ENCODE data around the gene KRTAP23-1.
A peak's percentile ranks its signal among the peaks of the same experiment; 100 is the strongest.

The KRTAP23-1 gene

DNA sequence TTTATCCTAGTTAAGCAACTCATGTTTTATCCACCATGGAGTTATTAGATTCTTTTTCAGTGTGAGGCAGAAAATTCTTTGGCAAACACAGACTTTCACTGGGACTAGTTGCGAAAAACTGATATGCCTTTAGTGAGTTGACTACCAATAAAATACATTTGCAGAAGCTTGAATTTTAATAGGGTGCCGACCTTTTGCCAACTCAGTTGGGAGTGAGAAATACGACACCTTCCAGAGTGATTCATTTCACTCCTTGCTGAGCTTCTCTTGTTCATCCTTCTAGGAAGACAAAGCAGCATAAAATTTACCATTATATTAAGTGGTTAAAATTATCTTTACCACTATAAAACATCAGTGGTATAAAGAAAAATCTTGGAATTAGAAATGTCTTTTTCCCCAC lies 1.2 kb upstream of the KRTAP23-1 start:
- Histone ChIP-seq H2AK5ac (ENCODE audit: low read depth, low read length) (no peak overlapping the region), H3K36me3 (replicated peaks in 1 of 2; ENCODE audit: control insufficient read depth in 2 of 2, insufficient read depth in 2 of 2, low read length in 2 of 2) (no peaks in the 10 kb centered on the region), H3K4me2 (ENCODE audit: insufficient read depth, low read length, poor library complexity, severe bottlenecking) (no peak overlapping the region), H3K27ac (replicated peaks; ENCODE audit: low read length) (no peak overlapping the region), H4K8ac (ENCODE audit: low read depth, low read length) (no peak overlapping the region), H3K79me1 (ENCODE audit: low read depth, low read length) (no peaks in the 10 kb centered on the region), H3K27me3 (ENCODE audit: control insufficient read depth in 3 of 3, insufficient read depth in 3 of 3, low read depth in 1 of 3, low read length in 3 of 3) (no peaks in the 10 kb centered on the region), H2BK120ac (ENCODE audit: low read depth, low read length) (no peak overlapping the region), H3K14ac (ENCODE audit: low read length) (no peak overlapping the region), H3K4me1 (ENCODE audit: control insufficient read depth in 2 of 2, insufficient read depth in 1 of 2, low read depth in 1 of 2, low read length in 2 of 2) (peaks cover 2% of the 10 kb centered on the region in 2 donors), H3K9me3 (replicated peaks in 1 of 2; ENCODE audit: control insufficient read depth in 2 of 2, insufficient read depth in 1 of 2, low read depth in 1 of 2, low read length in 2 of 2) (no peaks in the 10 kb centered on the region), H3K4ac (ENCODE audit: low read length) (no peak overlapping the region), H3K9ac (ENCODE audit: low read depth, low read length, poor library complexity) (no peak overlapping the region), H3K18ac (ENCODE audit: low read length) (no peak overlapping the region), H3K23ac (ENCODE audit: low read depth, low read length, poor library complexity) (no peak overlapping the region), H2BK15ac (ENCODE audit: low read length) (no peak overlapping the region), H2BK12ac (ENCODE audit: low read length) (no peak overlapping the region), H4K91ac (ENCODE audit: low read depth, low read length, poor library complexity) (no peak overlapping the region), H3K4me3 (ENCODE audit: low read length in 2 of 2) (no peak overlapping the region), H2AFZ (ENCODE audit: low read length) (no peak overlapping the region), H2BK5ac (ENCODE audit: low read length) (no peak overlapping the region)
- WGBS, 2 donors (ENCODE audit: extremely low coverage in 2 of 2, insufficient read length in 2 of 2, insufficient replicate concordance in 1 of 2), result no CpG with 5 or more reads among the region's 3 CpGs
- no peak for DNase-seq (ENCODE audit: low spot score)

DNA sequence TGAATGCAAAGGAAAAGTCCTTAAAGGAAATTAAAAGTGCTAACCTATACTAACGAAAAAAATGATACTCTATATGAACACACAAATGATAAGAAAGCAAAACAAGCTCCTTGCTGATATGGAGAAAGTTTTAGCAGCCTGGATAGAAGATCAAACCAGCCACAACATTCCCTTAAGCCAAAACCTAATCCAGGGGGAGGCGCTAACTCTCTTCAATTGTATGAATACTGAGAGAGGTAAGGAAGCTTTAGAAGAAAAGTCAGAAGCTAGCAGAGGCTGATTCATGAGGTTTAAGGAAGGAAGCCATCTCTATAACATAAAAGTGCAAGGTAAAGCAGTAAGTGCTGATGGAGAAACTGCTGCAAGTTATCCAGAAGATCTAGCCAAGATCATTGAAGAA lies 3.4 kb downstream of the KRTAP23-1 start:
- H3K79me1 ChIP-seq (ENCODE audit: low read depth, low read length), result no peaks in the 10 kb centered on the region
- H2BK15ac ChIP-seq (ENCODE audit: low read length), result no peak overlapping the region
- H4K8ac ChIP-seq (ENCODE audit: low read depth, low read length), result no peak overlapping the region
- H2AFZ ChIP-seq (ENCODE audit: low read length), result no peak overlapping the region
- H3K36me3 ChIP-seq (replicated peaks in 1 of 2; ENCODE audit: control insufficient read depth in 2 of 2, insufficient read depth in 2 of 2, low read length in 2 of 2), result no peaks in the 10 kb centered on the region
- H3K23ac ChIP-seq (ENCODE audit: low read depth, low read length, poor library complexity), result no peak overlapping the region
- no peaks in the 10 kb centered on the region for H3K27me3 ChIP-seq (ENCODE audit: control insufficient read depth in 3 of 3, insufficient read depth in 3 of 3, low read depth in 1 of 3, low read length in 3 of 3)
- no peak overlapping the region for H3K14ac ChIP-seq (ENCODE audit: low read length)
- H3K9ac ChIP-seq (ENCODE audit: low read depth, low read length, poor library complexity), result no peak overlapping the region
- H2BK120ac ChIP-seq (ENCODE audit: low read depth, low read length), result no peak overlapping the region
- peaks cover 0 to 2% of the 10 kb centered on the region in 2 donors for H3K9me3 ChIP-seq (replicated peaks in 1 of 2; ENCODE audit: control insufficient read depth in 2 of 2, insufficient read depth in 1 of 2, low read depth in 1 of 2, low read length in 2 of 2)
- no peak overlapping the region for H3K18ac ChIP-seq (ENCODE audit: low read length)
- H2AK5ac ChIP-seq (ENCODE audit: low read depth, low read length), result no peak overlapping the region
- no peak overlapping the region for H3K4me2 ChIP-seq (ENCODE audit: insufficient read depth, low read length, poor library complexity, severe bottlenecking)
- H3K4ac ChIP-seq (ENCODE audit: low read length), result no peak overlapping the region
- no peak overlapping the region for H2BK5ac ChIP-seq (ENCODE audit: low read length)
- no peak overlapping the region for H2BK12ac ChIP-seq (ENCODE audit: low read length)
- DNase-seq (ENCODE audit: low spot score), result no peak
- H3K4me3 ChIP-seq (ENCODE audit: low read length in 2 of 2), result no peak overlapping the region
- no peak overlapping the region for H3K27ac ChIP-seq (replicated peaks; ENCODE audit: low read length)
- no peaks in the 10 kb centered on the region for H3K4me1 ChIP-seq (ENCODE audit: control insufficient read depth in 2 of 2, insufficient read depth in 1 of 2, low read depth in 1 of 2, low read length in 2 of 2)
- no CpG with 5 or more reads among the region's 2 CpGs for WGBS, 2 donors (ENCODE audit: extremely low coverage in 2 of 2, insufficient read length in 2 of 2, insufficient replicate concordance in 1 of 2)
- H4K91ac ChIP-seq (ENCODE audit: low read depth, low read length, poor library complexity), result no peak overlapping the region

GRCh38 chr21:30340714-30341573 lies 7.5 kb downstream of the KRTAP23-1 start:
- Histone ChIP-seq H2AK5ac (ENCODE audit: low read depth, low read length) (no peak overlapping the region), H4K91ac (ENCODE audit: low read depth, low read length, poor library complexity) (no peak overlapping the region), H4K8ac (ENCODE audit: low read depth, low read length) (no peak overlapping the region), H3K36me3 (replicated peaks in 1 of 2; ENCODE audit: control insufficient read depth in 2 of 2, insufficient read depth in 2 of 2, low read length in 2 of 2) (no peaks in the 10 kb centered on the region), H3K27ac (replicated peaks; ENCODE audit: low read length) (no peak overlapping the region), H2BK120ac (ENCODE audit: low read depth, low read length) (no peak overlapping the region), H3K4me1 (ENCODE audit: control insufficient read depth in 2 of 2, insufficient read depth in 1 of 2, low read depth in 1 of 2, low read length in 2 of 2) (no peaks in the 10 kb centered on the region), H2AFZ (ENCODE audit: low read length) (no peak overlapping the region), H3K4me2 (ENCODE audit: insufficient read depth, low read length, poor library complexity, severe bottlenecking) (no peak overlapping the region), H2BK12ac (ENCODE audit: low read length) (no peak overlapping the region), H2BK15ac (ENCODE audit: low read length) (no peak overlapping the region), H3K79me1 (ENCODE audit: low read depth, low read length) (no peaks in the 10 kb centered on the region), H2BK5ac (ENCODE audit: low read length) (no peak overlapping the region), H3K9me3 (replicated peaks in 1 of 2; ENCODE audit: control insufficient read depth in 2 of 2, insufficient read depth in 1 of 2, low read depth in 1 of 2, low read length in 2 of 2) (peaks cover 0 to 2% of the 10 kb centered on the region in 2 donors), H3K4me3 (ENCODE audit: low read length in 2 of 2) (no peak overlapping the region), H3K4ac (ENCODE audit: low read length) (no peak overlapping the region), H3K23ac (ENCODE audit: low read depth, low read length, poor library complexity) (no peak overlapping the region), H3K27me3 (ENCODE audit: control insufficient read depth in 3 of 3, insufficient read depth in 3 of 3, low read depth in 1 of 3, low read length in 3 of 3) (no peaks in the 10 kb centered on the region), H3K9ac (ENCODE audit: low read depth, low read length, poor library complexity) (no peak overlapping the region), H3K14ac (ENCODE audit: low read length) (no peak overlapping the region), H3K18ac (ENCODE audit: low read length) (no peak overlapping the region)
- DNase-seq (ENCODE audit: low spot score), result peak; percentile 29
- WGBS, 2 donors (ENCODE audit: extremely low coverage in 2 of 2, insufficient read length in 2 of 2, insufficient replicate concordance in 1 of 2), result no CpG with 5 or more reads among the region's 2 CpGs

DNA sequence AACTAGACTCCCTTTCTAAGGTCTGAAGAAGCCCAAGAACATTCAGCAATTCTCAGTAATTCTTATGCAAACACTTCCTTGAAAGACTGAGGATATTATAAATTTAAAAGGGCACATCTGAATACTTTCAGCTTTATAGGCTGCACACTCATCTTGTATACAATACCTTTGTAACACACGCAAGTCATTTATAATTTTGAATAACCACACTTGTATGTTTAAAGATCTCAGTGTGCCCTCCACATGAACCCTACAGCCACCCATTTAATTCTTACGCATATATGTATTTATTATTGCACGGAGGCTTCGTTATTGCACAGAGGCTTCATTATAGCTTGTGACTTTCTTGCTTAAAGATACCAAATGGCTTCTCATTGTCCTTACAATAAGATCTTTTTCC lies 9.7 kb downstream of the KRTAP23-1 start:
- H4K91ac ChIP-seq (ENCODE audit: low read depth, low read length, poor library complexity), result no peak overlapping the region
- H3K9ac ChIP-seq (ENCODE audit: low read depth, low read length, poor library complexity), result no peak overlapping the region
- H3K27me3 ChIP-seq (ENCODE audit: control insufficient read depth in 3 of 3, insufficient read depth in 3 of 3, low read depth in 1 of 3, low read length in 3 of 3), result no peaks in the 10 kb centered on the region
- DNase-seq (ENCODE audit: low spot score), result no peak
- no peak overlapping the region for H3K27ac ChIP-seq (replicated peaks; ENCODE audit: low read length)
- no peak overlapping the region for H3K4me3 ChIP-seq (ENCODE audit: low read length in 2 of 2)
- no peak overlapping the region for H4K8ac ChIP-seq (ENCODE audit: low read depth, low read length)
- H3K14ac ChIP-seq (ENCODE audit: low read length), result no peak overlapping the region
- no peak overlapping the region for H2AFZ ChIP-seq (ENCODE audit: low read length)
- no peaks in the 10 kb centered on the region for H3K36me3 ChIP-seq (replicated peaks in 1 of 2; ENCODE audit: control insufficient read depth in 2 of 2, insufficient read depth in 2 of 2, low read length in 2 of 2)
- H3K4me2 ChIP-seq (ENCODE audit: insufficient read depth, low read length, poor library complexity, severe bottlenecking), result no peak overlapping the region
- H2BK12ac ChIP-seq (ENCODE audit: low read length), result no peak overlapping the region
- no peak overlapping the region for H2BK120ac ChIP-seq (ENCODE audit: low read depth, low read length)
- no peaks in the 10 kb centered on the region for H3K79me1 ChIP-seq (ENCODE audit: low read depth, low read length)
- no peak overlapping the region for H3K18ac ChIP-seq (ENCODE audit: low read length)
- H3K23ac ChIP-seq (ENCODE audit: low read depth, low read length, poor library complexity), result no peak overlapping the region
- no peaks in the 10 kb centered on the region for H3K4me1 ChIP-seq (ENCODE audit: control insufficient read depth in 2 of 2, insufficient read depth in 1 of 2, low read depth in 1 of 2, low read length in 2 of 2)
- no peak overlapping the region for H2BK5ac ChIP-seq (ENCODE audit: low read length)
- H3K4ac ChIP-seq (ENCODE audit: low read length), result no peak overlapping the region
- no peak overlapping the region for H2AK5ac ChIP-seq (ENCODE audit: low read depth, low read length)
- no CpG with 5 or more reads among the region's 4 CpGs for whole genome bisulfite sequencing, 2 donors (ENCODE audit: extremely low coverage in 2 of 2, insufficient read length in 2 of 2, insufficient replicate concordance in 1 of 2)
- no peaks in the 10 kb centered on the region for H3K9me3 ChIP-seq (replicated peaks in 1 of 2; ENCODE audit: control insufficient read depth in 2 of 2, insufficient read depth in 1 of 2, low read depth in 1 of 2, low read length in 2 of 2)
- H2BK15ac ChIP-seq (ENCODE audit: low read length), result no peak overlapping the region

Measured in neuronal stem cell (in vitro differentiated cells).